ENCODE measurements around the gene F11R.
"Not testable (repeated sequence)": the region's sequence is repeated elsewhere in the genome, so short reads cannot be mapped to it uniquely, and the experiment has no call there.

The F11R gene

GRCh38 chr1:161031874-161032273, 10.9 kb upstream of the F11R start:
- DNase-seq (ENCODE audit: low read depth in 1 of 2, low spot score in 1 of 2), result no peak
- H3K27ac ChIP-seq (replicated peaks), result no peak overlapping the region
- no peak overlapping the region for H3K4me3 ChIP-seq (replicated peaks; ENCODE audit: insufficient read depth, low read length)
- H3K27me3 ChIP-seq (ENCODE audit: insufficient read depth, poor library complexity, severe bottlenecking), result no peaks in the 10 kb centered on the region
- TF ChIP-seq SPI1 (IDR thresholded peaks at IDR 0.05; ENCODE audit: borderline replicate concordance, low read depth) (no peak), REST (IDR thresholded peaks at IDR 0.05; ENCODE audit: insufficient replicate concordance, low read depth) (no peak), GABPA (IDR thresholded peaks at IDR 0.05; ENCODE audit: low read depth) (no peak), POLR2AphosphoS5 (IDR thresholded peaks at IDR 0.05; ENCODE audit: low read depth) (no peak), CTCF (IDR thresholded peaks at IDR 0.05; ENCODE audit: insufficient read depth, low read length) (no peak)

GRCh38 chr1:161029466-161029865, 8.5 kb upstream of the F11R start:
- DNase-seq (ENCODE audit: low read depth in 1 of 2, low spot score in 1 of 2); H3K4me3 ChIP-seq (replicated peaks; ENCODE audit: insufficient read depth, low read length); H3K27me3 ChIP-seq (ENCODE audit: insufficient read depth, poor library complexity, severe bottlenecking); H3K27ac ChIP-seq (replicated peaks): not testable (repeated sequence)

- not testable (repeated sequence) for DNase-seq (ENCODE audit: low read depth in 1 of 2, low spot score in 1 of 2); H3K27me3 ChIP-seq (ENCODE audit: insufficient read depth, poor library complexity, severe bottlenecking); H3K4me3 ChIP-seq (replicated peaks; ENCODE audit: insufficient read depth, low read length); H3K27ac ChIP-seq (replicated peaks)
Measured at GRCh38 chr1:161026954-161027353, 6.0 kb upstream of the F11R start.

- not testable (repeated sequence) for H3K27me3 ChIP-seq (ENCODE audit: insufficient read depth, poor library complexity, severe bottlenecking); H3K4me3 ChIP-seq (replicated peaks; ENCODE audit: insufficient read depth, low read length); H3K27ac ChIP-seq (replicated peaks); DNase-seq (ENCODE audit: low read depth in 1 of 2, low spot score in 1 of 2)
Measured at GRCh38 chr1:161022432-161022831, 1.5 kb upstream of the F11R start.

- Histone ChIP-seq H3K27me3 (ENCODE audit: insufficient read depth, poor library complexity, severe bottlenecking) (no peaks in the 10 kb centered on the region), H3K27ac (replicated peaks) (no peak overlapping the region; the same call in 1 of the 2 replicates), H3K4me3 (replicated peaks; ENCODE audit: insufficient read depth, low read length) (no peak overlapping the region)
- DNase-seq (ENCODE audit: low read depth in 1 of 2, low spot score in 1 of 2), result no peak
- TF ChIP-seq SPI1 (IDR thresholded peaks at IDR 0.05; ENCODE audit: borderline replicate concordance, low read depth) (no peak), POLR2AphosphoS5 (IDR thresholded peaks at IDR 0.05; ENCODE audit: low read depth) (no peak), REST (IDR thresholded peaks at IDR 0.05; ENCODE audit: insufficient replicate concordance, low read depth) (no peak), GABPA (IDR thresholded peaks at IDR 0.05; ENCODE audit: low read depth) (no peak), CTCF (IDR thresholded peaks at IDR 0.05; ENCODE audit: insufficient read depth, low read length) (no peak)
Measured at GRCh38 chr1:161021970-161022353, 1.0 kb upstream of the F11R start.
